ENCODE measurements around the gene EHHADH. TPM values are rescaled to one million over a fixed set of nuclear protein-coding genes. Genes with fewer than 3 reads are reported as not detected.

EHHADH gene
- 1 to 10 TPM; 5.7 to 7.2 TPM for total RNA-seq

GRCh38 chr3:185253645-185254410 is at the start of gene EHHADH:
Gene EHHADH (minus strand): TSS chr3:185254049. CDS start chr3:185254022, 27 bp downstream.

GRCh38 chr3:185152410-185153170 is 101.3 kb downstream of the EHHADH start, which contains the start of gene C3orf70:
Gene C3orf70 (minus strand): TSS chr3:185153060. CDS start chr3:185152823, 237 bp downstream.

Small RNA genes lying within 50 kb of the gene (small RNA-seq; reads per million reads assigned to genes)
- gene MIR5588, result 0.51 to 0.76 reads per million in 2 donors

Other genes with a start within 250 kb of the EHHADH start
- 10 to 100 TPM in 1 of 2 donors, 1 to 10 TPM in 1; 7.6 to 10.7 TPM for gene C3orf70, start 101.0 kb downstream of the EHHADH start, total RNA-seq
- gene MAP3K13, start 109.1 kb upstream of the EHHADH start, total RNA-seq, result 10 to 100 TPM; 20.6 TPM
- gene TMEM41A, start 245.0 kb upstream of the EHHADH start, total RNA-seq, result 1 to 10 TPM; 6.9 to 9.7 TPM